ENCODE data around the gene PLSCR4. TPM values are rescaled to one million over a fixed set of nuclear protein-coding genes. Genes with fewer than 3 reads are reported as not detected.

Gene PLSCR4
- total and polyA plus RNA-seq, 2 donors (not counting 3 experiments of a cell fraction or from before 2014, with no cell fraction given): 81.5 to 91.7 TPM

- Histone ChIP-seq H4K20me1 (replicated peaks; ENCODE audit: control insufficient read depth, extremely low read depth, insufficient read depth, low read length) (peaks cover 2% of the 10 kb centered on the region), H3K27ac (ENCODE audit: insufficient read depth, low read depth, low read length) (peak overlapping the region; percentile 90), H3K9ac (replicated peaks; ENCODE audit: extremely low read depth, insufficient read depth, low read length) (peak overlapping the region; percentile 93), H3K4me2 (ENCODE audit: insufficient read depth, low read length) (peak overlapping the region; percentile 93), H3K4me3 (replicated peaks in 1 of 3; ENCODE audit: insufficient read depth in 1 of 3, low read depth in 1 of 3, low read length in 3 of 3) (peak overlapping the region; percentile 55 to 94 (median 80)), H2AFZ (ENCODE audit: low read depth, low read length) (no peak overlapping the region), H3K9me3 (replicated peaks; ENCODE audit: control insufficient read depth, insufficient read depth, low read length) (no peaks in the 10 kb centered on the region), H3K4me1 (ENCODE audit: control insufficient read depth, extremely low read depth, insufficient read depth, low read length) (peaks cover 63% of the 10 kb centered on the region), H3K79me2 (ENCODE audit: control insufficient read depth, insufficient read depth, low read length) (peaks cover 86% of the 10 kb centered on the region), H3K9me1 (replicated peaks; ENCODE audit: control insufficient read depth, extremely low read depth, insufficient read depth, low read length) (no peaks in the 10 kb centered on the region), H3K27me3 (ENCODE audit: control insufficient read depth in 2 of 2, insufficient read depth in 2 of 2, low read length in 2 of 2) (no peaks in the 10 kb centered on the region), H3K36me3 (ENCODE audit: control insufficient read depth in 2 of 2, extremely low read depth in 1 of 2, insufficient read depth in 2 of 2, low read length in 2 of 2) (no peaks in the 10 kb centered on the region)
- CTCF ChIA-PET: interaction anchor here (0.7 to 8.3 kb wide), 16 partner anchors 11 to 383 kb away, joined by 3 to 115 read pairs (median 5); no protein-coding TSS in a partner anchor
- POLR2A ChIA-PET: interaction anchor here (1.2 to 3.3 kb wide), 4 partner anchors 18 to 94 kb away, joined by 3 to 42 read pairs (median 12); no protein-coding TSS in a partner anchor
- intact Hi-C loops (cut with micrococcal nuclease): loop anchor here (1.0 to 2.0 kb wide), 8 partner anchors 27 to 347 kb away; partner anchors contain the start of gene PLSCR4
- TF ChIP-seq JUN (IDR thresholded peaks at IDR 0.05; ENCODE audit: borderline replicate concordance, insufficient read depth, insufficient read length, low read depth) (no peak), EZH2 (IDR thresholded peaks at IDR 0.05; ENCODE audit: borderline replicate concordance, low read depth, low read length, severe bottlenecking) (no peak), CTCF (IDR thresholded peaks at IDR 0.05; ENCODE audit: extremely low read depth in 1 of 2, insufficient read depth in 1 of 2, low read depth in 1 of 2, low read length in 2 of 2) (no peak), POLR2AphosphoS5 (IDR thresholded peaks at IDR 0.05; ENCODE audit: insufficient read depth, low read depth, low read length) (no peak), GATA2 (IDR thresholded peaks at IDR 0.05; ENCODE audit: insufficient read depth, insufficient read length, low read depth, low read length) (no peak), FOS (IDR thresholded peaks at IDR 0.05; ENCODE audit: borderline replicate concordance, insufficient read depth, low read length) (no peak), MAX (IDR thresholded peaks at IDR 0.05; ENCODE audit: insufficient read depth, insufficient read length) (no peak), POLR2A (IDR thresholded peaks at IDR 0.05; ENCODE audit: low read depth, low read length) (no peak), MYC (IDR thresholded peaks at IDR 0.05; ENCODE audit: low read depth, low read length) (no peak)
- DNase-seq (ENCODE audit: low read depth, low spot score) (no peak), FAIRE-seq (no peak)
- BruUV-seq (replicated peaks): TSS peak; percentile 20
- dilution Hi-C loops (cut with MboI; ENCODE audit: extremely low pct_ligation_motif_present, low sequenced_read_pairs): no loop called here
Observed at GRCh38 chr3:146159616-146160320, 91.1 kb downstream of the PLSCR4 start.
